Measurements from ENCODE around the gene UBIAD1. TPM values are rescaled to one million over a fixed set of nuclear protein-coding genes. Genes with fewer than 3 reads are reported as not detected.

The UBIAD1 gene
- total and polyA plus RNA-seq, 2 experiments from 2014 or later: 13.7 to 31.6 TPM

- TF ChIP-seq, protein P1, sequence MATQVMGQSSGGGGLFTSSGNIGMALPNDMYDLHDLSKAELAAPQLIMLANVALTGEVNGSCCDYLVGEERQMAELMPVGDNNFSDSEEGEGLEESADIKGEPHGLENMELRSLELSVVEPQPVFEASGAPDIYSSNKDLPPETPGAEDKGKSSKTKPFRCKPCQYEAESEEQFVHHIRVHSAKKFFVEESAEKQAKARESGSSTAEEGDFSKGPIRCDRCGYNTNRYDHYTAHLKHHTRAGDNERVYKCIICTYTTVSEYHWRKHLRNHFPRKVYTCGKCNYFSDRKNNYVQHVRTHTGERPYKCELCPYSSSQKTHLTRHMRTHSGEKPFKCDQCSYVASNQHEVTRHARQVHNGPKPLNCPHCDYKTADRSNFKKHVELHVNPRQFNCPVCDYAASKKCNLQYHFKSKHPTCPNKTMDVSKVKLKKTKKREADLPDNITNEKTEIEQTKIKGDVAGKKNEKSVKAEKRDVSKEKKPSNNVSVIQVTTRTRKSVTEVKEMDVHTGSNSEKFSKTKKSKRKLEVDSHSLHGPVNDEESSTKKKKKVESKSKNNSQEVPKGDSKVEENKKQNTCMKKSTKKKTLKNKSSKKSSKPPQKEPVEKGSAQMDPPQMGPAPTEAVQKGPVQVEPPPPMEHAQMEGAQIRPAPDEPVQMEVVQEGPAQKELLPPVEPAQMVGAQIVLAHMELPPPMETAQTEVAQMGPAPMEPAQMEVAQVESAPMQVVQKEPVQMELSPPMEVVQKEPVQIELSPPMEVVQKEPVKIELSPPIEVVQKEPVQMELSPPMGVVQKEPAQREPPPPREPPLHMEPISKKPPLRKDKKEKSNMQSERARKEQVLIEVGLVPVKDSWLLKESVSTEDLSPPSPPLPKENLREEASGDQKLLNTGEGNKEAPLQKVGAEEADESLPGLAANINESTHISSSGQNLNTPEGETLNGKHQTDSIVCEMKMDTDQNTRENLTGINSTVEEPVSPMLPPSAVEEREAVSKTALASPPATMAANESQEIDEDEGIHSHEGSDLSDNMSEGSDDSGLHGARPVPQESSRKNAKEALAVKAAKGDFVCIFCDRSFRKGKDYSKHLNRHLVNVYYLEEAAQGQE (IDR thresholded peaks at IDR 0.05; ENCODE audit: unreplicated experiment): no peak
- TF ChIP-seq NANOG (IDR thresholded peaks at IDR 0.05; ENCODE audit: borderline replicate concordance) (no peak), ETS1 (IDR thresholded peaks at IDR 0.05) (no peak)
- Histone ChIP-seq H3K27ac (ENCODE audit: low read depth) (no peak overlapping the region), H3K36me3 (ENCODE audit: insufficient read depth) (no peaks in the 10 kb centered on the region), H4K20me1 (replicated peaks; ENCODE audit: insufficient read depth) (no peaks in the 10 kb centered on the region), H3K4me2 (no peak overlapping the region), H3K4me3 (no peak overlapping the region), H2AFZ (no peak overlapping the region; the same call in 1 of the 2 replicates), H3K27me3 (ENCODE audit: insufficient read depth) (no peaks in the 10 kb centered on the region), H3K79me2 (replicated peaks; ENCODE audit: insufficient read depth) (no peaks in the 10 kb centered on the region), H3K4me1 (ENCODE audit: insufficient read depth) (peaks cover 5% of the 10 kb centered on the region; the same call in 1 of the 2 replicates), H3K9me2 (ENCODE audit: insufficient read depth) (no peaks in the 10 kb centered on the region), H3F3A (replicated peaks; ENCODE audit: low read depth) (peaks cover 10% of the 10 kb centered on the region; the same call in 1 of the 2 replicates)
- H3K4me3 Mint-ChIP-seq: no peak overlapping the region
- ATAC-seq (no peak), DNase-seq (ENCODE audit: low spot score) (no peak)
- H3K27ac Mint-ChIP-seq: no peak overlapping the region
- no peaks in the 10 kb centered on the region; the same call in 2 of the 3 replicates for H3K36me3 Mint-ChIP-seq (ENCODE audit: low read depth)
- H3K27me3 Mint-ChIP-seq (ENCODE audit: insufficient read depth, low read depth, poor library complexity): peaks cover 15% of the 10 kb centered on the region
- no peaks in the 10 kb centered on the region for H3K9me3 Mint-ChIP-seq
- H3K4me1 Mint-ChIP-seq: peaks cover 22% of the 10 kb centered on the region
Measured at GRCh38 chr1:11331945-11332546, 59.0 kb downstream of the UBIAD1 start.

GRCh38 chr1:11333631-11334030, 60.6 kb downstream of the UBIAD1 start:
- Mint-ChIP-seq H3K27ac (no peak overlapping the region), H3K9me3 (no peaks in the 10 kb centered on the region; the same call in 2 of the 3 replicates), H3K36me3 (ENCODE audit: low read depth) (no peaks in the 10 kb centered on the region; the same call in 2 of the 3 replicates), H3K4me1 (peaks cover 25% of the 10 kb centered on the region), H3K4me3 (no peak overlapping the region), H3K27me3 (ENCODE audit: insufficient read depth, low read depth, poor library complexity) (peaks cover 14% of the 10 kb centered on the region)
- peaks cover 5% of the 10 kb centered on the region for H3K4me1 ChIP-seq (ENCODE audit: insufficient read depth)
- peaks cover 11% of the 10 kb centered on the region for H3F3A ChIP-seq (replicated peaks; ENCODE audit: low read depth)
- H4K20me1 ChIP-seq (replicated peaks; ENCODE audit: insufficient read depth): no peaks in the 10 kb centered on the region
- no peak overlapping the region for H2AFZ ChIP-seq
- ATAC-seq (no peak), DNase-seq (ENCODE audit: low spot score) (no peak)
- no peaks in the 10 kb centered on the region for H3K27me3 ChIP-seq (ENCODE audit: insufficient read depth)
- H3K9me2 ChIP-seq (ENCODE audit: insufficient read depth): no peaks in the 10 kb centered on the region
- no peak overlapping the region for H3K4me2 ChIP-seq
- no peaks in the 10 kb centered on the region for H3K36me3 ChIP-seq (ENCODE audit: insufficient read depth)
- no peak overlapping the region for H3K27ac ChIP-seq (ENCODE audit: low read depth)
- H3K4me3 ChIP-seq: no peak overlapping the region
- H3K79me2 ChIP-seq (replicated peaks; ENCODE audit: insufficient read depth): no peaks in the 10 kb centered on the region
- TF ChIP-seq EZH2phosphoT487 (IDR thresholded peaks at IDR 0.05; ENCODE audit: unreplicated experiment) (no peak), NANOG (IDR thresholded peaks at IDR 0.05; ENCODE audit: borderline replicate concordance) (no peak), ZNF114 (CRISPR knock-in tag; IDR thresholded peaks at IDR 0.05) (no peak), ZNF331 (CRISPR knock-in tag; IDR thresholded peaks at IDR 0.05; ENCODE audit: low read depth) (no peak), POLR2AphosphoS5 (IDR thresholded peaks at IDR 0.05; ENCODE audit: low read depth) (no peak), JUNB (IDR thresholded peaks at IDR 0.05; ENCODE audit: unreplicated experiment) (no peak), ETS1 (IDR thresholded peaks at IDR 0.05) (no peak), STAT1 (IDR thresholded peaks at IDR 0.05; ENCODE audit: unreplicated experiment) (no peak), CTCF (conservative IDR thresholded peaks at IDR 0.05; ENCODE audit: low read depth in 2 of 2) (no peak)
- TF ChIP-seq, protein P1 (IDR thresholded peaks at IDR 0.05; ENCODE audit: unreplicated experiment): no peak
